Measurements from ENCODE around the gene PLGLB1.
"Not testable (repeated sequence)": the region's sequence is repeated elsewhere in the genome, so short reads cannot be mapped to it uniquely, and the experiment has no call there.

The PLGLB1 gene

GRCh38 chr2:87021744-87022143 lies at the start of gene PLGLB1:
Gene PLGLB1, minus strand, starts transcription at chr2:87021844. Its CDS starts 61 bp downstream, at chr2:87021783.
- DNase-seq (ENCODE audit: low read depth in 2 of 2, low spot score in 1 of 2): not testable (repeated sequence)

- DNase-seq (ENCODE audit: low read depth in 2 of 2, low spot score in 1 of 2): not testable (repeated sequence)
Measured at GRCh38 chr2:87064305-87064704, 42.7 kb upstream of the PLGLB1 start.

DNA sequence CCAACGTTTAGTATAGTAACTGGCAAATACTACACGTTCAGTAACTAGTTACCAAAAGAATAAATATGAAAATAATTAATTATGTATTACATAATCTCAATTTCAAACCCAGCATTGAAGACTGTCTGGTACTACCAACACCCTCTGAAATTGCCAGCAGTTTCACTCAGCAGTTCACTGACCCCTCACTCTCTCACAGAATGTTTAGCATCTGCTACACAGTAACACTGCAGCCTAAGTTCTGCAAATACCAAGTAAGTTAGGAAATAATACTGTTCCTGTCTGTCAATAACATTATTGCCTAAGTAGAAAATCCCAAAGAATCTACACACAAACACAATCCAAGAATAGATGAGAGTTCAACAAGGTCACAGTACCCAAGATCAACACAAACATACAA lies 41.8 kb upstream of the PLGLB1 start:
- DNase-seq (ENCODE audit: low read depth in 2 of 2, low spot score in 1 of 2): not testable (repeated sequence)

- not testable (repeated sequence) for DNase-seq (ENCODE audit: low read depth in 2 of 2, low spot score in 1 of 2)
Measured at GRCh38 chr2:87061519-87061918, 39.9 kb upstream of the PLGLB1 start.

GRCh38 chr2:87057606-87058005 lies 36.0 kb upstream of the PLGLB1 start:
- DNase-seq (ENCODE audit: low read depth in 2 of 2, low spot score in 1 of 2): not testable (repeated sequence)

- not testable (repeated sequence) for DNase-seq (ENCODE audit: low read depth in 2 of 2, low spot score in 1 of 2)
Measured at GRCh38 chr2:87056843-87057242, 35.2 kb upstream of the PLGLB1 start.

- DNase-seq (ENCODE audit: low read depth in 2 of 2, low spot score in 1 of 2): not testable (repeated sequence)
Measured at GRCh38 chr2:87056435-87056834, 34.8 kb upstream of the PLGLB1 start.

DNA sequence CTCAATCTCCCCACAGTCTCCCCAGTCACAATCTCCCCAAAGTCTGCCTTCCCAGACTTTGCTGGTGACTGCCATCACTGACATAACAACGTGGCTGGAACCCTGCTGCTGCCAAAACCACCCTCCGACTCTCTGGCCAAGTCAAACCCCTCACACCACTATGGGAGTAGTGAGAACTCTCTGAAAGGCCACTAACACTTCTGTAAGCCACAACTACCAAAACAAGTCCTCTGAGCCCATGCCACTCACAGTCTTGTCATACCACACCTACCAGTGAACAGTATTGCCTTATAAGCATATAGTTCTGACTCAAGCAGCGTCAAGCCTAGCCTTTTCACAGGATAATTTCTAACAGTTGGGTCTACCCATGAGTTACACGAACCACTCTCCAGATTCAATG lies 32.7 kb upstream of the PLGLB1 start:
- not testable (repeated sequence) for DNase-seq (ENCODE audit: low read depth in 2 of 2, low spot score in 1 of 2)

- not testable (repeated sequence) for DNase-seq (ENCODE audit: low read depth in 2 of 2, low spot score in 1 of 2)
Measured at GRCh38 chr2:87041321-87041978, 19.8 kb upstream of the PLGLB1 start.

- DNase-seq (ENCODE audit: low read depth in 2 of 2, low spot score in 1 of 2): not testable (repeated sequence)
Measured at GRCh38 chr2:87028607-87029006, 7.0 kb upstream of the PLGLB1 start.

- DNase-seq (ENCODE audit: low read depth in 2 of 2, low spot score in 1 of 2): not testable (repeated sequence)
Measured at GRCh38 chr2:87026816-87027215, 5.2 kb upstream of the PLGLB1 start.

GRCh38 chr2:87025927-87026326 lies 4.3 kb upstream of the PLGLB1 start:
- not testable (repeated sequence) for DNase-seq (ENCODE audit: low read depth in 2 of 2, low spot score in 1 of 2)

DNA sequence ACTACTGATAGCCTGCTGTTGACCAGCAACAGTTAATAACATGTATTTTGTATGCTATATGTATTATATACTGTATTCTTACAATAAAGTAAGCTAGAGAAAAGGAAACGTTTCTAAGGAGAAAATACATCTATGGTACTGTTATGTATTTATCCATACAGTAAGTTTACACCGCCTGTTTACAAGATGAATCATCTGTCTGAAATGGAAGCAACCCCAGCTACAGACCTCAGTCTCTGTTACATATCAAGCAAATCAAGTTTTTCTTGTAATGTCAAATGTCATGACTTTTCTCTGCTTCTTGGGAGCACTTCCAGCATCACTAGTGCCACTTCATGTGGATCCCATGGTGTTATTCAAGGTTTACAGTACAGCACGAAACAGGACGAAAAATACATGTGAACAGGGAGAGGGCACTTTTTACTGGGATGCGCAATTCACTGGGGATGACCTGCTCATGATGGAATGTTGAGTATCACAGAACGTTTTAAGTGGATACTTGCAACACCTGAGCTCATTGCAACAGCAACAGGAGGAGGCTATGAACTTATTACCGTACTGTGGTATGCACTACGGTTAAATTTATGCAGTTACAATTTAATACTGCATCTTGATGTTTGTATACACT lies 2.5 kb upstream of the PLGLB1 start:
- DNase-seq (ENCODE audit: low read depth in 2 of 2, low spot score in 1 of 2): not testable (repeated sequence)

DNA sequence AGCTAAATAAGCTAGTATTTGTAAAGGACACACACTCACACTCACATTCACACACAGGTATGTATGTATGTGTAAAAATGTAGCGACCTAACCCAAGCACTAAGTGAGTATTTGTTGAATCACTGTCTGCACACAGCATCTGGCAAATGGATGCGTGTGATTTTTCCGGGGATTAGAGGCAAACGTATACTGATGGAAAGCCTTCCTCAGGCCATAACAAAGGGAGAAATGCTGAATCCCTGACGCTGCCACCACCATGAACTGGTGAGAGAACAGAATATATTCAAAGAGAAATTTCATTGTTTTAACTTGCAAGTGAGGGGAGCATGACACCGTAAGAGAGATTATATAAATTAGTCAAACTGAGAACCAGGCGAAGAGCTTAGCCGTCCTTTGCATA lies 601 bp downstream of the PLGLB1 start:
- not testable (repeated sequence) for DNase-seq (ENCODE audit: low read depth in 2 of 2, low spot score in 1 of 2)

DNA sequence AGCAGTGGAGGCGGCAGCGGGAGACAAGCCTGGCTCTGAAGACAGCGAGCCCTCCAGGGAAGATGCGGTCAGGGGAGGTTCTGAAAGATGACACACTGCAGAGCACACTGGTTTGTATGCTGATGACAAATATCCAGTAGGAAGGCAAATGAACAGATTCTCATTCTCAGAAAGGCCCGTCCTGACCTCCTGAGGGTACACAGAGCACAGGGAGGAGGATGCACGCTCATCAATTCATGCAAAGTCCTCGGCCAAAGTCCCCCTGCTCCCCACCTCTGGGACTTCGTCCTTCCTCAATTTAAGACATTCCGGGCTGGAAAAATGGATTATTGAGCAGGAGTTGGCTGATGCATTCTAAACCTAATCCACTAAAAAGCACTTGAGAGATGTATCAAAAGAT lies 2.6 kb downstream of the PLGLB1 start:
- DNase-seq (ENCODE audit: low read depth in 2 of 2, low spot score in 1 of 2): not testable (repeated sequence)

GRCh38 chr2:87014489-87015169 lies 7.0 kb downstream of the PLGLB1 start:
- DNase-seq (ENCODE audit: low read depth in 2 of 2, low spot score in 1 of 2): not testable (repeated sequence)

- not testable (repeated sequence) for DNase-seq (ENCODE audit: low read depth in 2 of 2, low spot score in 1 of 2)
Measured at GRCh38 chr2:87004398-87004797, 17.2 kb downstream of the PLGLB1 start.
